WTC11 (cell line): ENCODE measurements around the gene PTGIS. TPM values are rescaled to one million over a fixed set of nuclear protein-coding genes. Genes with fewer than 3 reads are reported as not detected.

ENCODE experiments used
- CBFB ChIP-seq: sonication (generic); formaldehyde crosslinking; IDR thresholded peaks from 2 replicates; pipeline ENCODE4 v1.8.1; 2022; ENCODE audit warnings: mild to moderate bottlenecking, low read depth, missing genetic modification reagents
- EMX1 ChIP-seq: fragments of 250-450 bp; sonication (Bioruptor Pico); IDR thresholded peaks from 2 replicates; pipeline ENCODE4 v1.8.0; 2021; ENCODE audit warnings: mild to moderate bottlenecking
- FOXJ3 ChIP-seq: sonication (generic); formaldehyde crosslinking; IDR thresholded peaks from 2 replicates; pipeline ENCODE4 v1.9.0; 2021; ENCODE audit warnings: missing genetic modification reagents, mild to moderate bottlenecking, borderline replicate concordance
- FOXK1 ChIP-seq: sonication (generic); formaldehyde crosslinking; IDR thresholded peaks from 2 replicates; pipeline ENCODE4 v1.8.0; 2022; ENCODE audit warnings: mild to moderate bottlenecking, moderate library complexity, missing genetic modification reagents
- GRHL2 ChIP-seq: fragments of 250-450 bp; sonication (Bioruptor Pico); IDR thresholded peaks from 2 replicates; pipeline ENCODE4 v1.8.0; 2022; ENCODE audit warnings: mild to moderate bottlenecking, moderate library complexity; ENCODE audit not compliant: insufficient replicate concordance, severe bottlenecking
- GTF2I ChIP-seq: fragments of 250-450 bp; sonication (Bioruptor Pico); conservative IDR thresholded peaks from 2 replicates; pipeline ENCODE4 v1.4.0; 2021; ENCODE audit warnings: mild to moderate bottlenecking
- JAZF1 ChIP-seq: fragments of 250-450 bp; sonication (Bioruptor Pico); IDR thresholded peaks from 2 replicates; pipeline ENCODE4 v1.9.0; 2021; ENCODE audit warnings: moderate library complexity, mild to moderate bottlenecking, inconsistent platforms
- JUN ChIP-seq: sonication (generic); formaldehyde crosslinking; IDR thresholded peaks from 2 replicates; pipeline ENCODE4 v1.8.0; 2023; ENCODE audit warnings: mild to moderate bottlenecking, missing genetic modification reagents
- KAT7 ChIP-seq: sonication (generic); formaldehyde crosslinking; IDR thresholded peaks from 2 replicates; pipeline ENCODE4 v1.8.1; 2023; ENCODE audit warnings: missing genetic modification reagents, mild to moderate bottlenecking, borderline replicate concordance
- MXD4 ChIP-seq: fragments of 250-450 bp; sonication (Bioruptor Pico); IDR thresholded peaks from 2 replicates; pipeline ENCODE4 v1.8.0; 2021; ENCODE audit warnings: mild to moderate bottlenecking, moderate library complexity, borderline replicate concordance
- OVOL2 ChIP-seq: fragments of 250-450 bp; sonication (Bioruptor Pico); IDR thresholded peaks from 2 replicates; pipeline ENCODE4 v1.9.0; 2021; ENCODE audit warnings: mild to moderate bottlenecking, borderline replicate concordance
- PRRX2 ChIP-seq: fragments of 250-450 bp; sonication (Bioruptor Pico); IDR thresholded peaks from 2 replicates; pipeline ENCODE4 v1.8.0; 2021; ENCODE audit warnings: mild to moderate bottlenecking
- SMAD3 ChIP-seq: sonication (generic); formaldehyde crosslinking; IDR thresholded peaks from 2 replicates; pipeline ENCODE4 v1.8.0; 2022; ENCODE audit warnings: missing genetic modification reagents, mild to moderate bottlenecking, borderline replicate concordance
- TCF7 ChIP-seq: sonication (generic); formaldehyde crosslinking; IDR thresholded peaks from 2 replicates; pipeline ENCODE4 v1.8.0; 2022; ENCODE audit warnings: mild to moderate bottlenecking, low read depth, missing genetic modification reagents, moderate library complexity
- ZBTB21 ChIP-seq: sonication (generic); formaldehyde crosslinking; IDR thresholded peaks from 2 replicates; pipeline ENCODE4 v1.8.1; 2023; ENCODE audit warnings: mild to moderate bottlenecking, missing genetic modification reagents, borderline replicate concordance
- total RNA-seq: library from RNA; stranded (reverse); gene quantifications from 3 replicates; pipeline ENCODE4 v1.2.3, GENCODE V29; 2021
- TF ChIP-seq, protein P1 (sequence below): sonication (generic); formaldehyde crosslinking; conservative IDR thresholded peaks from 2 replicates; pipeline ENCODE4 v1.8.1; 2022; ENCODE audit warnings: mild to moderate bottlenecking, missing genetic modification reagents
- TF ChIP-seq, protein P2 (sequence below): sonication (generic); formaldehyde crosslinking; IDR thresholded peaks from 2 replicates; pipeline ENCODE4 v1.8.0; 2022; ENCODE audit warnings: missing genetic modification reagents
- TF ChIP-seq, protein P3 (sequence below): fragments of 250-450 bp; sonication (Bioruptor Pico); conservative IDR thresholded peaks from 2 replicates; pipeline ENCODE4 v1.9.0; 2021; ENCODE audit warnings: mild to moderate bottlenecking
- TF ChIP-seq, protein P4 (sequence below): fragments of 200-600 bp; IDR thresholded peaks from 2 replicates; pipeline ENCODE4 v1.8.0; 2022; ENCODE audit warnings: antibody characterized with exemption
- TF ChIP-seq, protein P5 (sequence below): sonication (generic); formaldehyde crosslinking; IDR thresholded peaks from 2 replicates; pipeline ENCODE4 v1.8.0; 2022; ENCODE audit warnings: mild to moderate bottlenecking, missing genetic modification reagents
- TF ChIP-seq, protein P6 (sequence below): sonication (generic); formaldehyde crosslinking; IDR thresholded peaks from 2 replicates; pipeline ENCODE4 v1.8.1; 2023; ENCODE audit warnings: mild to moderate bottlenecking, moderate library complexity, missing genetic modification reagents
- TF ChIP-seq, protein P7 (sequence below): sonication (generic); formaldehyde crosslinking; IDR thresholded peaks from 2 replicates; pipeline ENCODE4 v1.8.1; 2022; ENCODE audit warnings: mild to moderate bottlenecking, moderate library complexity, missing genetic modification reagents
- TF ChIP-seq, protein P8 (sequence below): fragments of 250-450 bp; sonication (Bioruptor Pico); IDR thresholded peaks from 2 replicates; pipeline ENCODE4 v1.9.0; 2021; ENCODE audit warnings: mild to moderate bottlenecking, borderline replicate concordance

Gene PTGIS
- total RNA-seq, 1 experiment from 2014 or later: 24.3 TPM

DNA sequence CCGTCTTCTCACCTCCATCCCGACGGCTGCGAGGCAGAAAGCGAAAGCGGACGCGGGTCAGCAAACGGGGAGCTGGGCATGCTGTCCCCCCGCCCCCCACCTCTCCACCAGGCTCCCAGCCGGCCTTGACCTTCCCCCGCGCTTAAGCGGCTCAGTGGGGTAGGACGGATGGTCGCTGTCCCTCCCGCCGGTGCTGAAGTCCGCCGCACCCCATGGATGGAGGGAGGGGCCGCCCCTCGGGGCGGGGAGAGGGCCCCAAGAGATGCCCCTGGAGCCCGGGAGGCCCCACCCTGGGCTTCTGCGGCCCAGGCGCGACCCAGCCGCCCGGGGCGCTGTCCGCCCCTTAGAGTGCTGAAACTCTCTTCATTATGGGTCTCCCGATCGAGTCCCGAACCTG lies 85.3 kb downstream of the PTGIS start, which contains the start of gene KCNB1 (continued):
- TF ChIP-seq GRHL2 (CRISPR knock-in tag): no peak
- TF ChIP-seq, protein P1, sequence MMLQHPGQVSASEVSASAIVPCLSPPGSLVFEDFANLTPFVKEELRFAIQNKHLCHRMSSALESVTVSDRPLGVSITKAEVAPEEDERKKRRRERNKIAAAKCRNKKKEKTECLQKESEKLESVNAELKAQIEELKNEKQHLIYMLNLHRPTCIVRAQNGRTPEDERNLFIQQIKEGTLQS: no peak
- TF ChIP-seq OVOL2 (CRISPR knock-in tag): no peak
- TF ChIP-seq MXD4 (CRISPR knock-in tag): no peak
- no peak for TF ChIP-seq EMX1 (CRISPR knock-in tag)
- TF ChIP-seq JAZF1 (CRISPR knock-in tag): no peak
- TF ChIP-seq JUN (CRISPR knock-in tag): peak; percentile 68; the same call in 1 of the 2 replicates
- TF ChIP-seq FOXK1 (CRISPR knock-in tag): peak; percentile 93
- TF ChIP-seq SMAD3: 0 out of 2 replicates have a peak, but pooled peaks have one; percentile 31
- 0 out of 2 replicates have a peak, but pooled peaks have one; percentile 42 for TF ChIP-seq CBFB (CRISPR knock-in tag)
- TF ChIP-seq, protein P2, sequence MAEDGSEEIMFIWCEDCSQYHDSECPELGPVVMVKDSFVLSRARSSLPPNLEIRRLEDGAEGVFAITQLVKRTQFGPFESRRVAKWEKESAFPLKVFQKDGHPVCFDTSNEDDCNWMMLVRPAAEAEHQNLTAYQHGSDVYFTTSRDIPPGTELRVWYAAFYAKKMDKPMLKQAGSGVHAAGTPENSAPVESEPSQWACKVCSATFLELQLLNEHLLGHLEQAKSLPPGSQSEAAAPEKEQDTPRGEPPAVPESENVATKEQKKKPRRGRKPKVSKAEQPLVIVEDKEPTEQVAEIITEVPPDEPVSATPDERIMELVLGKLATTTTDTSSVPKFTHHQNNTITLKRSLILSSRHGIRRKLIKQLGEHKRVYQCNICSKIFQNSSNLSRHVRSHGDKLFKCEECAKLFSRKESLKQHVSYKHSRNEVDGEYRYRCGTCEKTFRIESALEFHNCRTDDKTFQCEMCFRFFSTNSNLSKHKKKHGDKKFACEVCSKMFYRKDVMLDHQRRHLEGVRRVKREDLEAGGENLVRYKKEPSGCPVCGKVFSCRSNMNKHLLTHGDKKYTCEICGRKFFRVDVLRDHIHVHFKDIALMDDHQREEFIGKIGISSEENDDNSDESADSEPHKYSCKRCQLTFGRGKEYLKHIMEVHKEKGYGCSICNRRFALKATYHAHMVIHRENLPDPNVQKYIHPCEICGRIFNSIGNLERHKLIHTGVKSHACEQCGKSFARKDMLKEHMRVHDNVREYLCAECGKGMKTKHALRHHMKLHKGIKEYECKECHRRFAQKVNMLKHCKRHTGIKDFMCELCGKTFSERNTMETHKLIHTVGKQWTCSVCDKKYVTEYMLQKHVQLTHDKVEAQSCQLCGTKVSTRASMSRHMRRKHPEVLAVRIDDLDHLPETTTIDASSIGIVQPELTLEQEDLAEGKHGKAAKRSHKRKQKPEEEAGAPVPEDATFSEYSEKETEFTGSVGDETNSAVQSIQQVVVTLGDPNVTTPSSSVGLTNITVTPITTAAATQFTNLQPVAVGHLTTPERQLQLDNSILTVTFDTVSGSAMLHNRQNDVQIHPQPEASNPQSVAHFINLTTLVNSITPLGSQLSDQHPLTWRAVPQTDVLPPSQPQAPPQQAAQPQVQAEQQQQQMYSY (CRISPR knock-in tag): peak; percentile 26; the same call in 1 of the 2 replicates
- TF ChIP-seq FOXJ3: no peak
- no peak for TF ChIP-seq PRRX2 (CRISPR knock-in tag)
- TF ChIP-seq KAT7 (CRISPR knock-in tag): no peak
- no peak for TF ChIP-seq GTF2I (CRISPR knock-in tag)
- peak; percentile 87; the same call in 1 of the 2 replicates for TF ChIP-seq ZBTB21 (CRISPR knock-in tag)
- TF ChIP-seq, protein P3, sequence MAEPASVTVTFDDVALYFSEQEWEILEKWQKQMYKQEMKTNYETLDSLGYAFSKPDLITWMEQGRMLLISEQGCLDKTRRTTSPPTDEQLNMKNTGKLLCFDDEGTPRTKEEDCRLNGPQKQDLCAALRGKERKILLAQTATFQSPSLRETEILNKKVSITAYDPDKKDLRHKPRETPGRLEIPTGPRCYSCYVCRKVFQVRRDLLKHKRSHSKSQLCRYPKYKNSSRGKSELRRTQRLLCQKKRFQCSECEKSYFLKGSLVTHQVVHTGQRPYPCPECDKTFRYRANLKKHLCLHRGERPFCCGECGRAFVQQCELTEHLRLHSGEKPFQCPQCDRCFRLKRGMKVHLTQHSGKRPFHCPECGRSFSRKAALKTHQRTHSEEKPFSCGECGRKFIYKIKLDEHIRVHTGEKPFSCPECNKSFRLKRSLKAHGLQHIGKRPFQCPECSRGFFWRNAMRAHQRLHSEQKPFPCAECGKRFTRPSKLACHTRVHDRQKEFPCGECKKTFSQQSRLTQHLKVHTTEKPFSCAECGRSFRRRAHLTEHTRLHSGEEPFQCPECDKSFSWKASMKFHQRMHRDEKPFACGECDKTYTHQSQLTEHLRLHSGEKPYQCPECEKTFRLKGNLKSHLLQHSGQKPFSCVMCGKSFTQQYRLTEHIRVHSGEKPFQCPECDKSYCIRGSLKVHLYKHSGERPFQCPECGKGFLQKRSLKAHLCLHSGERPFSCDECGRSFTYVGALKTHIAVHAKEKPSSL (CRISPR knock-in tag): no peak
- TF ChIP-seq, protein P4, sequence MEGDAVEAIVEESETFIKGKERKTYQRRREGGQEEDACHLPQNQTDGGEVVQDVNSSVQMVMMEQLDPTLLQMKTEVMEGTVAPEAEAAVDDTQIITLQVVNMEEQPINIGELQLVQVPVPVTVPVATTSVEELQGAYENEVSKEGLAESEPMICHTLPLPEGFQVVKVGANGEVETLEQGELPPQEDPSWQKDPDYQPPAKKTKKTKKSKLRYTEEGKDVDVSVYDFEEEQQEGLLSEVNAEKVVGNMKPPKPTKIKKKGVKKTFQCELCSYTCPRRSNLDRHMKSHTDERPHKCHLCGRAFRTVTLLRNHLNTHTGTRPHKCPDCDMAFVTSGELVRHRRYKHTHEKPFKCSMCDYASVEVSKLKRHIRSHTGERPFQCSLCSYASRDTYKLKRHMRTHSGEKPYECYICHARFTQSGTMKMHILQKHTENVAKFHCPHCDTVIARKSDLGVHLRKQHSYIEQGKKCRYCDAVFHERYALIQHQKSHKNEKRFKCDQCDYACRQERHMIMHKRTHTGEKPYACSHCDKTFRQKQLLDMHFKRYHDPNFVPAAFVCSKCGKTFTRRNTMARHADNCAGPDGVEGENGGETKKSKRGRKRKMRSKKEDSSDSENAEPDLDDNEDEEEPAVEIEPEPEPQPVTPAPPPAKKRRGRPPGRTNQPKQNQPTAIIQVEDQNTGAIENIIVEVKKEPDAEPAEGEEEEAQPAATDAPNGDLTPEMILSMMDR: no peak
- TF ChIP-seq, protein P5, sequence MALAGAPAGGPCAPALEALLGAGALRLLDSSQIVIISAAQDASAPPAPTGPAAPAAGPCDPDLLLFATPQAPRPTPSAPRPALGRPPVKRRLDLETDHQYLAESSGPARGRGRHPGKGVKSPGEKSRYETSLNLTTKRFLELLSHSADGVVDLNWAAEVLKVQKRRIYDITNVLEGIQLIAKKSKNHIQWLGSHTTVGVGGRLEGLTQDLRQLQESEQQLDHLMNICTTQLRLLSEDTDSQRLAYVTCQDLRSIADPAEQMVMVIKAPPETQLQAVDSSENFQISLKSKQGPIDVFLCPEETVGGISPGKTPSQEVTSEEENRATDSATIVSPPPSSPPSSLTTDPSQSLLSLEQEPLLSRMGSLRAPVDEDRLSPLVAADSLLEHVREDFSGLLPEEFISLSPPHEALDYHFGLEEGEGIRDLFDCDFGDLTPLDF (CRISPR knock-in tag): peak; percentile 90
- TF ChIP-seq, protein P6, sequence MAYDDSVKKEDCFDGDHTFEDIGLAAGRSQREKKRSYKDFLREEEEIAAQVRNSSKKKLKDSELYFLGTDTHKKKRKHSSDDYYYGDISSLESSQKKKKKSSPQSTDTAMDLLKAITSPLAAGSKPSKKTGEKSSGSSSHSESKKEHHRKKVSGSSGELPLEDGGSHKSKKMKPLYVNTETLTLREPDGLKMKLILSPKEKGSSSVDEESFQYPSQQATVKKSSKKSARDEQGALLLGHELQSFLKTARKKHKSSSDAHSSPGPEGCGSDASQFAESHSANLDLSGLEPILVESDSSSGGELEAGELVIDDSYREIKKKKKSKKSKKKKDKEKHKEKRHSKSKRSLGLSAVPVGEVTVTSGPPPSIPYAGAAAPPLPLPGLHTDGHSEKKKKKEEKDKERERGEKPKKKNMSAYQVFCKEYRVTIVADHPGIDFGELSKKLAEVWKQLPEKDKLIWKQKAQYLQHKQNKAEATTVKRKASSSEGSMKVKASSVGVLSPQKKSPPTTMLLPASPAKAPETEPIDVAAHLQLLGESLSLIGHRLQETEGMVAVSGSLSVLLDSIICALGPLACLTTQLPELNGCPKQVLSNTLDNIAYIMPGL (CRISPR knock-in tag): peak; percentile 56; the same call in 1 of the 2 replicates
- TF ChIP-seq, protein P7, sequence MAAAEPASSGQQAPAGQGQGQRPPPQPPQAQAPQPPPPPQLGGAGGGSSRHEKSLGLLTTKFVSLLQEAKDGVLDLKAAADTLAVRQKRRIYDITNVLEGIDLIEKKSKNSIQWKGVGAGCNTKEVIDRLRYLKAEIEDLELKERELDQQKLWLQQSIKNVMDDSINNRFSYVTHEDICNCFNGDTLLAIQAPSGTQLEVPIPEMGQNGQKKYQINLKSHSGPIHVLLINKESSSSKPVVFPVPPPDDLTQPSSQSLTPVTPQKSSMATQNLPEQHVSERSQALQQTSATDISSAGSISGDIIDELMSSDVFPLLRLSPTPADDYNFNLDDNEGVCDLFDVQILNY (CRISPR knock-in tag): peak; percentile 69
- peak; percentile 84; the same call in 1 of the 2 replicates for TF ChIP-seq TCF7 (CRISPR knock-in tag)
- TF ChIP-seq, protein P8, sequence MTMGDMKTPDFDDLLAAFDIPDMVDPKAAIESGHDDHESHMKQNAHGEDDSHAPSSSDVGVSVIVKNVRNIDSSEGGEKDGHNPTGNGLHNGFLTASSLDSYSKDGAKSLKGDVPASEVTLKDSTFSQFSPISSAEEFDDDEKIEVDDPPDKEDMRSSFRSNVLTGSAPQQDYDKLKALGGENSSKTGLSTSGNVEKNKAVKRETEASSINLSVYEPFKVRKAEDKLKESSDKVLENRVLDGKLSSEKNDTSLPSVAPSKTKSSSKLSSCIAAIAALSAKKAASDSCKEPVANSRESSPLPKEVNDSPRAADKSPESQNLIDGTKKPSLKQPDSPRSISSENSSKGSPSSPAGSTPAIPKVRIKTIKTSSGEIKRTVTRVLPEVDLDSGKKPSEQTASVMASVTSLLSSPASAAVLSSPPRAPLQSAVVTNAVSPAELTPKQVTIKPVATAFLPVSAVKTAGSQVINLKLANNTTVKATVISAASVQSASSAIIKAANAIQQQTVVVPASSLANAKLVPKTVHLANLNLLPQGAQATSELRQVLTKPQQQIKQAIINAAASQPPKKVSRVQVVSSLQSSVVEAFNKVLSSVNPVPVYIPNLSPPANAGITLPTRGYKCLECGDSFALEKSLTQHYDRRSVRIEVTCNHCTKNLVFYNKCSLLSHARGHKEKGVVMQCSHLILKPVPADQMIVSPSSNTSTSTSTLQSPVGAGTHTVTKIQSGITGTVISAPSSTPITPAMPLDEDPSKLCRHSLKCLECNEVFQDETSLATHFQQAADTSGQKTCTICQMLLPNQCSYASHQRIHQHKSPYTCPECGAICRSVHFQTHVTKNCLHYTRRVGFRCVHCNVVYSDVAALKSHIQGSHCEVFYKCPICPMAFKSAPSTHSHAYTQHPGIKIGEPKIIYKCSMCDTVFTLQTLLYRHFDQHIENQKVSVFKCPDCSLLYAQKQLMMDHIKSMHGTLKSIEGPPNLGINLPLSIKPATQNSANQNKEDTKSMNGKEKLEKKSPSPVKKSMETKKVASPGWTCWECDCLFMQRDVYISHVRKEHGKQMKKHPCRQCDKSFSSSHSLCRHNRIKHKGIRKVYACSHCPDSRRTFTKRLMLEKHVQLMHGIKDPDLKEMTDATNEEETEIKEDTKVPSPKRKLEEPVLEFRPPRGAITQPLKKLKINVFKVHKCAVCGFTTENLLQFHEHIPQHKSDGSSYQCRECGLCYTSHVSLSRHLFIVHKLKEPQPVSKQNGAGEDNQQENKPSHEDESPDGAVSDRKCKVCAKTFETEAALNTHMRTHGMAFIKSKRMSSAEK (CRISPR knock-in tag): no peak
